HG03097 (cell line): ENCODE results near the gene FOXI1.
"Not testable (repeated sequence)": the region's sequence is repeated elsewhere in the genome, so short reads cannot be mapped to it uniquely, and the experiment has no call there.

Experiments
- ATAC-seq: cut with Tn5 transposase; IDR thresholded peaks from one replicate; pipeline ENCODE4 v1.9.1; 2021; ENCODE audit not compliant: unreplicated experiment, low FRiP score

Gene FOXI1

DNA sequence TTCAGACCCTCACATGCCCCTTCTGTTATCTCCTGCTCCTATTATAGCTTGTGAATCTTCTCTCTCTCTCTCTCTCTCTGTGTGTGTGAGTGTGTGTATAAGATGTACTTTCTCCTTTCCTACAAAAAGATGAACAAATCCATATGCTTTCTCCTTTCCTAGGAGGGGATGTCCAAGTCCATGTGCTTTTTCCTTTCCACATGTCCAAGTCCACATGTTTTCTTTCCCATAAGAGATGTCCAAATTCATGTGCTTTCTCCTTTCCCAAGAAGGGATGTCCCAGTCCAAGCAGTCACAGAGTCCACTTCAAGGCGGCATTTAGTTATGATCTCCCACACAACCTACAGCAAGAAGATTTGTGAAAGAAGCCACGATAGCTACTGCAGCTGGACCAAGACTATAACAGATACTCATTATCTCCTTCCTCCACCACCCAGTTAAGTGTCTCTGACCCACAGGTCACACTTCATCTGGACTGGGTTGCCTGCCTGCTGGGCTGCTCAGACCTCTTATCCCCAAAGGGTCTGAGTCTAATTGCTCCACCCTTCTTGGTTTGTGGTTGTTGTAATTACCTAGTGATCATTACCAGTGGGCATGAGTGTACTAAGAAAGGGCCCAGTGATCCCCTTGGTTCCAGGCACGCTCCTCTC is 18.4 kb upstream of the FOXI1 start:
- ATAC-seq, result no peak

DNA sequence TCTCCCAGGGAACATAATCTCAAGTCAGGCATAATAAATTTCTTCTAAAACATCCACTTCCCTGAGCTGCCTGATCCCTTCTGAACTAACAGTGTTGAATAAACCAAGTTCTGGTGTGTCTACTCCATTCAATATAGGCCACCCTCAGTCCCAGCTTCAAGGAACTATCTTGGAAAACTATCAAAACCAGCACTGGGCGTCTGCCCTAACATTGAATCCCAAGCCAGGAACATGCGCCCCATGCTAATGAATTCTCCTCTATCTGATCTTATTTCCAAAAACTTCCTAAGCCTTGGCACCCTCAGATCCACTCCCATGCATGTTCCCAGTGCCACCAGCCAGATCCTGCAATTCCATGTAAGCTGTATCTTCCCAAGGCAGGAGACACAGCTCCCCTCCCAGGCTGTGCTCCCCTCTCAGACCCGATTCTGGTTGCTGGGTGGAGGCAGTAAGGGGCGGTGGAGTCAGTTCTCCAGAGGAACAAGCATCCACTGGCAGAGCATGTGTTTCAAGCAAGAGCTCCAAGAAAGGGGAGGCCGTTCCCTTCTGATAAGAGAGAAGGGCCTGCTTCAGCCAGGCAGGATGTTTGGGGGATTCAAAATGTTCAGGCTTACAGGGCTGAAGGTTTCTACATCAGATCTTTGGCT is 13.1 kb upstream of the FOXI1 start:
- ATAC-seq, result no peak

DNA sequence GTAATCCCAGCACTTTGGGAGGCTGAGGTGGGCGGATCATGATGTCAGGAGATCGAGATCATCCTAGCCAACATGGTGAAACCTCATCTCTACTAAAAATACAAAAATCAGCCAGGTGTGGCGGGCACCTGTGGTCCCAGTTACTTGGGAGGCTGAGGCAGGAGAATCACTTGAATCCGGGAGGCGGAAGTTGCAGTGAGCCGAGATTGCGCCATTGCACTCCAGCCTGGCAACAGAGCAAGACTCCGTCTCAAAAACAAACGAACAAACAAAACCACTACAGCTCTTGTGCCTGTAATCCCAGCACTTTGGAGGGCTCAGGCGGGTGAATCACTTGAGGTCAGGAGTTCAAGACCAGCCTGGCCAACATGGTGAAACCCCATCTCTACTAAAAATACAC is 11.4 kb upstream of the FOXI1 start:
- ATAC-seq, result not testable (repeated sequence)

GRCh38 chr5:170095646-170096045 is 10.1 kb upstream of the FOXI1 start:
- ATAC-seq, result no peak

GRCh38 chr5:170097934-170098333 is 7.8 kb upstream of the FOXI1 start:
- no peak for ATAC-seq

DNA sequence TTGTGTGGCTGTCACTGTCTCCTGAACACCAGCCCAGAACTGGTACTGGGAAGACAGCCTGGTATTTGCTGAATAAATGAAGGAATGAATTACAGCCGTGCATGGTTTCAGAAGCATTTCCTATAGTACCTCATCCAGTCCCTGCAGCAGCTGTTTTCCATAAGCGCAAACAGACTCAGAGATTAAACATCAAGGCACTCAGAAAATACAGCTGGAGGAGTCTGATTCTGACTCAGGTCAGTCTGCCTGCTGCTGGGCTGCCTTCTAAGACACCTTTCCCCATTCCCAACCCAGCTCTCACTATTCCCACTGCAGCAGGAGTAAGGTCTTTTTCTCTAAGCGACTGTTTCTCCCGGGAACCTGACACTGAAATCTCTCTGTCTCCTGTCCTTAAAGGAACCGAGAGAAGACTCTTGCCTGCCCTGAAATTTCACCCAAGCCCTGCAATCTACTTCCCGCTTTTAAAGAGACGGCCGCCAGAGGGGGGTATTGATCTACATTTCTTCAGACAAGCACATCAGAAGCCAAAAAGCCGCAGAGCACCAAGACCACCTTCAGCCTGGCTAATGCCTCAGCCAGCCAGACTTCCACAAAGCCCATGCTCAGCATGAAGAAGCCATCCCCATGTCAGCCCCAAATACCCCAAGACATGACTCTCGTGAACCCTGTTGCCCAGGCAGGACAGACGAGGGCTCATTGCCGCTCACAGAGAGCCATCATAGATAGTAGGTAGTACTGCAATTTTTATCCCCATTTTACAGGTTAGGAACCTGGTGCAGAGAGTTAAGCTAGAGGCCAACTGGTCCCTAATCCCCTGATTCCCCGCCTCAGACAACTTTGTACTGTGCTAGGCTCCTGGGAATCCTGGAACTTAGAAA is 5.4 kb upstream of the FOXI1 start:
- no peak for ATAC-seq

- ATAC-seq, result no peak
Observed at GRCh38 chr5:170103447-170103846, 2.2 kb upstream of the FOXI1 start.

DNA sequence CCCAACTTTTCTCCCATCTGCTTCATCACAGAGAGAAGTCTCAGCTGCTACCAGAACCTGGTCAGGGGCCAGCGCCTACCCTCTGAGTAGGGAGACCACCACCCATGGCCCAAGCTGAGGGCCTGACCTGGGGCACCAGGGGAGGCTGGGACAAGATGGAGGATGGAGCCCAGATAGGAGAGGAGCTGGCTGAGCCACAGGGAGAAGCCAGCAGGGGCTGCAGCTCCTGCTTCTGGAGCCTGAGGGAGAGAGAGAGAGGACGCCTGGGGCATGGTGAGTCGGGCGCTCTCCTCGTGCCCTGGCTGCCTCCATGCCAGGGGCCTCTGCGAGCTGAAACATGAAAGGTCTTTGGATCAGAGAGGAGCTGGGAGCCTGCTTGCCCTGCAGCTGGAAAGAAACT is 1.4 kb upstream of the FOXI1 start:
- ATAC-seq, result no peak

GRCh38 chr5:170104710-170105109 is 987 bp upstream of the FOXI1 start:
- ATAC-seq, result no peak

GRCh38 chr5:170107674-170108073 is 2.0 kb downstream of the FOXI1 start:
- ATAC-seq, result no peak

- no peak for ATAC-seq
Observed at GRCh38 chr5:170108266-170108785, 2.6 kb downstream of the FOXI1 start.

- ATAC-seq, result no peak
Observed at GRCh38 chr5:170109059-170110031, 3.6 kb downstream of the FOXI1 start.

GRCh38 chr5:170110403-170111087 is 4.8 kb downstream of the FOXI1 start:
- no peak for ATAC-seq

DNA sequence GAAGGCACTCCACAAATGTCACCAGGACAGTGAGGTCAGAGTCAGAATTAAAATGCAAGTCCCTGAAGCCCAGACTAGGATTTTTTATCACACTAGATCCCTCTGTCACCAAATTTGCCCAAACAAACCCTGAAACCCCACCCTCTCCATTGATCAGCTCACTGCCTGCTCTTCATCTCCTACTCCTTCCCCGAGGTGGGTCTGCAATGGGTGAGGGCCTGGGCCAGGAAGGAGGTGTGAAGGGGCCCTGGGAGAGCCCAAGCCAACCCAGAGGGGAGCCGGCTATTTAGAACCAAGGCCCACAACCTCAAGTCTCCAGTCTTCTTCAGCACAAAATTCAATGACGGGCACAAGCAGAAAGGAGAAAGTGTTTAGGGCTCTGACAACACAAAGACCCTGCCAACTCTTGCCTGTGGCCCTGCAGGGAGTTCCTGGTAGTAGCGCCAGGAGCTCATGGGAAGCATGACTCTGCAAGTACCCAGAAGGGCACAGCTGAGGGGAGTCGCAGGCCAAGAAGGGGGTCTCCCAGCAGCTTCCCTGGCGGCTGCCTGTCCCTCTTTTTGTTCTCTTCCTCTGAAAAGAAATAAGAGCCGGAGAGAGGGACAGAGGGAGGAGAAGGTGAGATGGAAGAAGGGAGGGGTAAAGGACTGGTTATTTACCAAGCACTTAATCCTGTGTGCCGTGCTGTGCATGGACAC is 5.5 kb downstream of the FOXI1 start:
- no peak for ATAC-seq

DNA sequence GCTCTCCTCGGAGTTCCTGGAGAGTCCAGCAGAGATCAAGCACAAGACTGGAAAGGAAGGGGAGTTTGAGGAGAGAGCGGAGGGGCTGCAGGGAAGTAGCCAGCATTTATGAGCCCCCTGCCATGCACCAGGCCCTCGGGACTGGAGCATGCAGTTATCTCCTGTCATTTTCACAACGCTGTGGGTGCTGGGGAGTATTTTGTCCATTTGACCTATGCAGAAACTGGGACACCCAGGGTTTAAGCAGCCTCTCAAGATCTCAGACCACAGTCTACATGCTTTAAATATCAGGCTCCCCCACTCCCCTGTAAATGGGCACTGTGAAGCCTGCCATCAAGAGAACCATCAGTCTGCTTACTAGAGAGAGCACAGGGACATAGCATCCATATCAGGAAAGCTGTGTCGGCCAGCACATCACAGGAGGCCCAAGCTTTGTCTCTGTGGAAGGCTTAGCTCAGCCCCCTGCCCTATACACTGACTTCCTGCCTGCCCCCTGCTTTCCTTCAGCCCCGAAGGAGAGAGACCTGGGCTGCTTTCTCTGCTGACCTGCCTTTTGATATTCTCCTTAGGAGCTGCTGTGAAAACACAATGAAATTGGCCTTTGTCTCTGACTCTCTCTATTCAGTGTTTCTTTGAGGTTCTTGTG is 7.3 kb downstream of the FOXI1 start:
- ATAC-seq, result no peak

GRCh38 chr5:170113522-170113900 is 7.8 kb downstream of the FOXI1 start:
- no peak for ATAC-seq

GRCh38 chr5:170114271-170114670 is 8.6 kb downstream of the FOXI1 start:
- ATAC-seq, result no peak

- no peak for ATAC-seq
Observed at GRCh38 chr5:170115925-170116324, 10.2 kb downstream of the FOXI1 start.

DNA sequence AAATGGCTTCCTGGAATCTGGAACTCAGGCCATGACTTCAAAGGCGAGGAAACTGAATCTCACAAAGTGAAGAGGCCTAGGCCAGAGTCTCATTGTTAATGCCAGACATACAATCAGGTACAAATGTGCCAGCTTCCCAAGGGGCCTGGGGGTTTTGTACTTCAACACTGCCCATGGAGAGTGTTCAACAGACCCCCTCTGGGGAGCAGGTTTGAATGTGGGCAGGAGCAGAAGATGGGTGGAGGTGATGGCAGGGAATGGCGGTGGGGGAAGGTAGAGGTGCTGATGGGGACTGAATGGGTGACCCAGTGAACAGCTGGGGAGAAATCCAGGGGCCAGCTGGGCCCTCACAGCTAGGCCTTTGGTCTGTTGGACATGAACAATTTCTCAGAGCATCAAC is 12.0 kb downstream of the FOXI1 start:
- no peak for ATAC-seq
